Measurements from ENCODE around the gene CAMTA1. TPM values are rescaled to one million over a fixed set of nuclear protein-coding genes. Genes with fewer than 3 reads are reported as not detected.

Gene CAMTA1
- total RNA-seq, 1 donor from 2014 or later, result 62.9 TPM

DNA sequence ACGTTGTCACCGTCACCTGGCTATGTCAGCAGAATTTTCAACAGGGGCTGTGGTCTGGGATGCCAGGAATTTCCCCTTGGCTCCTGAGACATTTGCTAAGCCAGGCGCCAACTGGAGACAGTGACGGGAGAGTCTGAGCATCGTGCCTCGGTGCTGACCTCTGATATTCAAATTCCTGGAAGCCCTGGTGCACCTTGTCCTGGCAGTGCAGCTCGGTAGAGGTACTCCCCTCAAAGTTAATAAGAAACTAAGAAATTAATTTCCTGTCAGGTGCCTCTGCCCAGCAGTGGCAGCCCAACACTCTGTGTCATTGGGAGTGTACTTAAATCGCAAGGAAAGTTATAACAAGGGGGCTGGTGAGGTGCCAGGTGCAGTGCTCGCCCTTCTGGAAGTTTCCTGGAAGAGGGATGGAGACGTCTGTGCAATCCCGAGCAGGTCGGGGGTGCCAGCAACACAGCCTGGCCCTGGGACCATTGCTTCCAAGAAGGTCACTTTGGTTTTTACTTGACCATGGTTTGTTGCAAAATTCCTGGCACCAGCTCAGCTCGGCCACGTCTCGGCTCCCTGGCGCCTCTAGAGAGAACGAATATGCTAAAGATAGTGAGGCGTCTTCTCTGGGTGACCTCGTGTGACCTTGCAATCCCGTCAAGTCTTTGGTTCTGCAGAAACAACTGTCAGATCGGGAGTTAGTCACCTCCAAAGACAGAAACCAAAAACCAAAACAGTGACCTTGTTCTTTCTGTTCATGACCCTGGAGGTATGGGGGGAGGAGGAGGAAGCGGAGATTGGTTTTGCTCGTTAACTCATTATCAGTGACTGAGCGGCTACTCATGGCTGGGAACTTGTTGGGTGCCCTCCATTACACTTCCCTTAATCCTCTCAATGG, 836.3 kb downstream of the CAMTA1 start:
- no peaks in the 10 kb centered on the region for H3K27me3 ChIP-seq
- DNase-seq (ENCODE audit: extremely low spot score in 2 of 2), result no peak
- no peak overlapping the region for H3K27ac ChIP-seq
- no peaks in the 10 kb centered on the region for H3K4me1 ChIP-seq
- H3K9me3 ChIP-seq, result no peaks in the 10 kb centered on the region
- TF ChIP-seq CTCF (IDR thresholded peaks at IDR 0.05) (no peak), POLR2A (IDR thresholded peaks at IDR 0.05) (no peak), POLR2AphosphoS5 (IDR thresholded peaks at IDR 0.05; ENCODE audit: insufficient read depth in 1 of 2, low read depth in 1 of 2) (no peak)
- H3K36me3 ChIP-seq, result no peaks in the 10 kb centered on the region
- no peak overlapping the region for H3K4me3 ChIP-seq
- intact Hi-C loops (cut with DNase I), result no loop called here

DNA sequence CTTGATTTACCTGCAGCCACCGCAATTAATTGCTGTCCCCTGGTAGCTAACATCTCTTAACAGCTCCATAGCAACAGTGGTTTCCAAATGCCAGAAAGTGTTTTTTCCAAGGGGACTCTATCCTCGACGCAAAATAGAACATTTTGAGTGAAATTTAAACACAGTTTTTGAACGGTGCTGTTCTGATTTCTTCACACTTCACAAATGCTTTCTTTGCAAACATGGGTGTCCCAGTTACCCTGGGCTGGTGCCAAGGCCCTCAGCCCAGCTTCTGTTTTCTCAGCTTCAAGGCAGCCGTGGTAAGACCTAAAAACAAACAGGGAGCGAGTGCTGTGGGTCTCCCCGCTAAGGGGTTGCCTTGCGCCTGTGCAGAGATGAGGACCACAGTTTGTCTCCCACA, 838.6 kb downstream of the CAMTA1 start:
- no peak for TF ChIP-seq CTCF (IDR thresholded peaks at IDR 0.05)
- no peak for TF ChIP-seq POLR2AphosphoS5 (IDR thresholded peaks at IDR 0.05; ENCODE audit: insufficient read depth in 1 of 2, low read depth in 1 of 2)
- no peak for TF ChIP-seq POLR2A (IDR thresholded peaks at IDR 0.05)
- intact Hi-C loops (cut with DNase I), result no loop called here
- H3K27me3 ChIP-seq, result no peaks in the 10 kb centered on the region

DNA sequence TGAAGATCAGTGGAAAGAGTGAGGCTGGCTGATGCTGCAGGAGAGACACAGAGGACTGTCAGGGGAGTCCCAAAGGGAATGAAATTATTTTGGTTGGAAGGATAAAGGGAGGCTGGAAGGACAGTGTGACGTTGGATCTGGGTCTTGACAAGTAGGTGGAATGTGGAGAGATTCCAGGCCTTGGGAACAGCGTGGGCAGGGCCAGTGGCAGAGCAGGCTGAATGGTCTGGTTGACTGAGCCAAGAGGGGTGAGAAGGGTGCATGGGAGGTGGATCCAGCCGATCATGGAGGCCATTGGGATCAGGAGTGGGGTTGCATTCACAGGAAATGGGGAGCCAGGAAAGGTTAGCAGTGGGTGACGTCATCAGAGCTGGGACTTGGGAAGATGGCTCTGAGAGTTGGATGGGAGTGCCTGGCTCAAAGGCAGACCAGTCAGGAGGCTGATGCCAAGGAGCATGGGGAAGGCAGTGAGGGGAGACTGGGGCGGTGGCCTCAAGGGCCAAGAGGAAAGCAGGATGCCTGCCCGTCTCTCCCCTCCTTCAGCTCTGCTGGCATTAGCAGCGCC, 839.6 kb downstream of the CAMTA1 start:
- H3K27me3 ChIP-seq, result no peaks in the 10 kb centered on the region

More for the DNA sequence above, 838.6 kb downstream of the CAMTA1 start:
- Histone ChIP-seq H3K27ac (no peak overlapping the region), H3K4me3 (no peak overlapping the region), H3K4me1 (no peaks in the 10 kb centered on the region), H3K36me3 (no peaks in the 10 kb centered on the region), H3K9me3 (no peaks in the 10 kb centered on the region)
- DNase-seq (ENCODE audit: extremely low spot score in 2 of 2), result no peak

DNA sequence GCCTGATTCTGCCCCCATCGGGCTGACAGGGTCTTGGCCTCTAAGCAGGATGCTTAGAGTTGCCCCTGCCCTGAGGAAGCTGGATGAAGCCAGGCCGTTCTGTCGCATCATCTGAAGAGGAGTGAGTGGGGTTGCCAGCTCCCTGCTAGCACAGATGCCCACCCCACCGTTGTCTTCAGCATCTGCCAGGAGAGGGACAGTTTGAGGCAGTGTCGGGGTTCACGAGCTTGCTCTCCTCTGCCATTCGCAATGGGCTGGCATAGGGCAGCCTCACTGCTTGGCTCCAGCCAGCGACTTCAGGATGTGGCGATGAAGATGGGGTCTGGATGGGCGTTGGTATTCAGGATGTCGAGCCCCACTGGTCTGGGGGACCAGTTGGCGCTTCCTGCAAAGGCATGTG, 840.1 kb downstream of the CAMTA1 start:
- Histone ChIP-seq H3K4me3 (no peak overlapping the region), H3K9me3 (no peaks in the 10 kb centered on the region), H3K36me3 (no peaks in the 10 kb centered on the region), H3K4me1 (no peaks in the 10 kb centered on the region), H3K27me3 (no peaks in the 10 kb centered on the region), H3K27ac (no peak overlapping the region)
- intact Hi-C loops (cut with DNase I), result no loop called here
- no peak for DNase-seq (ENCODE audit: extremely low spot score in 2 of 2)
- TF ChIP-seq POLR2AphosphoS5 (IDR thresholded peaks at IDR 0.05; ENCODE audit: insufficient read depth in 1 of 2, low read depth in 1 of 2), result no peak
- no peak for TF ChIP-seq CTCF (IDR thresholded peaks at IDR 0.05)
- TF ChIP-seq POLR2A (IDR thresholded peaks at IDR 0.05), result no peak

More for the DNA sequence above, 839.6 kb downstream of the CAMTA1 start:
- intact Hi-C loops (cut with DNase I), result no loop called here
- Histone ChIP-seq H3K27ac (no peak overlapping the region), H3K4me3 (no peak overlapping the region), H3K36me3 (no peaks in the 10 kb centered on the region), H3K9me3 (no peaks in the 10 kb centered on the region), H3K4me1 (no peaks in the 10 kb centered on the region)
- no peak for DNase-seq (ENCODE audit: extremely low spot score in 2 of 2)
- TF ChIP-seq POLR2AphosphoS5 (IDR thresholded peaks at IDR 0.05; ENCODE audit: insufficient read depth in 1 of 2, low read depth in 1 of 2) (no peak), CTCF (IDR thresholded peaks at IDR 0.05) (no peak), POLR2A (IDR thresholded peaks at IDR 0.05) (no peak)

DNA sequence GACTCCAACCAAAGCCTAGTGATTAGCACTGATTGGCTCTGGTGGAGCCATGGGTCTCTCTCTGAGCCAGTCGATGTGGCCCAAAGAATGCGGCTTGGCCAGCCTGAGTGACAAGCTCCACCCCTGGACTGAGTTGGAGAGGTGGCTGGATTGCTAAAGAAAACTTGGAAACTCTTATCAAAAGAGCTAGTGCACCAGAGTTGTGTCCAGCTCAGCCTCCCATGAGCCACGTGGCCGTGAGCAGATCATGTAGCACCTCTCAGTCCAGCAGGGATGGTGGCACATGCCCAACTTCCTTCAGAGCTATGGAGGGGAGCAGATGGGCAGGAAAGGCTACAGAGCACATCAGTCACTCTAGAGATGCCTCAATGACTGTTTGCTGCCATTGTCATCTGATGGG, 843.0 kb downstream of the CAMTA1 start:
- DNase-seq (ENCODE audit: extremely low spot score in 2 of 2), result no peak
- Histone ChIP-seq H3K27me3 (no peaks in the 10 kb centered on the region), H3K27ac (no peak overlapping the region), H3K36me3 (no peaks in the 10 kb centered on the region), H3K4me1 (no peaks in the 10 kb centered on the region), H3K9me3 (no peaks in the 10 kb centered on the region), H3K4me3 (no peak overlapping the region)
- intact Hi-C loops (cut with DNase I), result no loop called here
- TF ChIP-seq POLR2AphosphoS5 (IDR thresholded peaks at IDR 0.05; ENCODE audit: insufficient read depth in 1 of 2, low read depth in 1 of 2), result no peak
- TF ChIP-seq CTCF (IDR thresholded peaks at IDR 0.05), result no peak
- TF ChIP-seq POLR2A (IDR thresholded peaks at IDR 0.05), result no peak
